Fibroblast of skin of abdomen (primary cell): ENCODE data around the gene OR4F6.

Experiments used
- DNase-seq: peaks from one replicate; pipeline ENCODE4 v3.0.0-alpha.2; 2013

OR4F6 gene

DNA sequence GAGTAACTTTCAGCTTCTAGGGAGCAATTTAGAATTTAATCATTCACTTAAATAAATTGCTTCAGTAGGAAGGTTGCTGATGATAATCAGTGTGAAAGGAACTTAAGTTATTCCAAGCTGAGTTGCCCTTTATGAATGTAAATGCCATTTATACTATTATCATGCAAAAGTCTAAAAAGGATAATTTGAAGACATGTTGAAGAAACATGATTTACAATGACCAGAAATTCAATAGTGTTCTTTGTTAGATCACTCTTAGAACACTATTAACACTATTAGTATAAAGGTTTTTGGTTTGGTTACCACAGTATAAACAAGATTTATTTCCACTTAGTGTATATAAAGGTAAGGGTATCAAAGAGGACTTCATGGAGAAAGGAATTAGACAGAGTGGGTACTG lies 1.6 kb downstream of the OR4F6 start:
- no peak for DNase-seq

DNA sequence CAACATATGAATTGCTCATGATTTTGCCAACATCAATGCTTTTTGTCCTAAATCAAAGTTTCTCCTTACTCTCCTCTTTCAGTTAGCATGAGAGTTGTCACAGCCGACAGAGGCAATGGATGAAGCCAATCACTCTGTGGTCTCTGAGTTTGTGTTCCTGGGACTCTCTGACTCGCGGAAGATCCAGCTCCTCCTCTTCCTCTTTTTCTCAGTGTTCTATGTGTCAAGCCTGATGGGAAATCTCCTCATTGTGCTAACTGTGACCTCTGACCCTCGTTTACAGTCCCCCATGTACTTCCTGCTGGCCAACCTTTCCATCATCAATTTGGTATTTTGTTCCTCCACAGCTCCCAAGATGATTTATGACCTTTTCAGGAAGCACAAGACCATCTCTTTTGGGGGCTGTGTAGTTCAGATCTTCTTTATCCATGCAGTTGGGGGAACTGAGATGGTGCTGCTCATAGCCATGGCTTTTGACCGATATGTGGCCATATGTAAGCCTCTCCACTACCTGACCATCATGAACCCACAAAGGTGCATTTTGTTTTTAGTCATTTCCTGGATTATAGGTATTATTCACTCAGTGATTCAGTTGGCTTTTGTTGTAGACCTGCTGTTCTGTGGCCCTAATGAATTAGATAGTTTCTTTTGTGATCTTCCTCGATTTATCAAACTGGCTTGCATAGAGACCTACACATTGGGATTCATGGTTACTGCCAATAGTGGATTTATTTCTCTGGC lies 2.5 kb downstream of the OR4F6 start:
- DNase-seq = no peak

DNA sequence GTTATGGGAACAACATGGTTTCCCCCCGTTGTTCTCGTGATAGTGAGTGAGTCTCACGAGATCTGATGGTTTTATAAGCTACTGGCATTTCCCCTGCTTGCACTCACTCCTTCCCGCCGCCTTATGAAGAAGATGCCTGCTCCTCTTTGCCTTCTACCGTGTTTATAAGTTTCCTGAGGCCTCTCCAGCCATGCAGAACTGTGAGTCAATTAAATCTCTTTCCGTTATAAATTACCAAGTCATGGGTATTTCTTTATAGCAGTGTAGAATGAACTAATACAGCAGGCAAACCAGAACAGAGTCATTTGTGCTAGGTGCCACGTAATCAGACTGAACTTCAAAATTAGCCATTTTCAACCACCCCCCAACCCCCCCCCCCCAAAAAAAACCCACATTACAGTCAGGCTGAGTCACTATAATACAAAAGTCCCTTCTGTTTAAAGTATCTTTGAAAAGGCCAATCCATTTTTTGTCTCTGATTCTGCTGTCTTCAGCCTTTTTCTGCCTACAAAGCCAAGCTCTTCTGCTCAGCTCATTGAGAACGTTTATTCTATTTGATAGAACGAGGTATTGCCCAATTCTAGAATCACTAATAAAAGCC lies 4.1 kb downstream of the OR4F6 start:
- DNase-seq = peak; percentile 71

DNA sequence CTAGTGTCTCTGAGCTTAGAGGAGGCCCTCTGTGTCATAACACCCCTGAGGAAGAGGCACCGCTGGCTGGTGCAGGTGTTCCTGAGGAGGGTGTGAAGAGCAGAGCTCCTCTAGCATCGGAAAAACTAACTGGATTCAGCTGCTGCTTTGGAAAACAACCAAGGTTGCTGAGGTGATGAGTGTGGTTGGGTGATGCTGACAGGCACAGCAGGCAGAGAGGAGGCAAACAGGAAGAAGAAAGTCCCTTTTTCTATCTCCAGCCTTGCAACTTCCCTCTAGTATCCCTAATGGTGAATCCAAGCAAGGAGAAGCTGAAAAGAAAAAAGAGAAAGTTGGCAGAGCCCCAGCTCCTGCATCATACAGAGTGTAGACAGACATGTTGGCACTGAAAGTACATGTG lies 4.9 kb downstream of the OR4F6 start:
- peak; percentile 49 for DNase-seq

DNA sequence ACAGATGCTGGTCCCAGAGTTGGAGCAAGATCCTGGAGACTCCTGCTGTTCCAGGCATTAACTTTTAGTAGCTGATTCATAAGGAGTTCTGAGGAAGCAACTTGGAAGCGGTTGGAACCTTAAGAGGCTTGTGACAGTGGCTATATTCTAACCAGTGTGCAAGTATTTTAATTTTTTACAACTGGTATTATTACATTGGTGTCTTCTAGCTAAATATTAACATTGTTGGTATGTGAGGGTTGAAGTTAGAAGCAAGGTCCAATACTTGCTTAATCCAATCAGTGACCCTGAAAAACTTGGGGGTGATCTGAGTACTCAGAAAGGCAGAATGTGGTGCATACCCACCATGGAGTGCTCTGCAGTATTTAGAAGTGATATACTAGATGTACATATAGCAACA lies 7.1 kb downstream of the OR4F6 start:
- no peak for DNase-seq

DNA sequence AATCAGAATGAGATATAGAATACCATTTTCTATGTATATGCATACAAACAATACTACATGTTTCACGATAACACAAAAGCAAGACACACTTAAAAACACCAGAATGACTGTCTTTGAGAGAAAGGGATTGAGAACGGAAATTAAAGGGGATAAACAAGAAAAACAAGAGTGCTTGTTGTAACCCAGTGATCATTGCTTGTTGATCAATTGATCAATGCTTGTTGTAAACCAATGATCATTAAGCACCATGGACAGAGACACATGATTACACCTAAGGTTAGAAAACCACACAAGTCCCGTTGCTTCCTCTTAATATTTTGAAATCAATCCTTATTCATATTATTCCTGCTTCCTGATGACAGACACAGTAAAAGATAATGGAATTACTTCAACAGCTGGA lies 7.6 kb downstream of the OR4F6 start:
- no peak for DNase-seq

DNA sequence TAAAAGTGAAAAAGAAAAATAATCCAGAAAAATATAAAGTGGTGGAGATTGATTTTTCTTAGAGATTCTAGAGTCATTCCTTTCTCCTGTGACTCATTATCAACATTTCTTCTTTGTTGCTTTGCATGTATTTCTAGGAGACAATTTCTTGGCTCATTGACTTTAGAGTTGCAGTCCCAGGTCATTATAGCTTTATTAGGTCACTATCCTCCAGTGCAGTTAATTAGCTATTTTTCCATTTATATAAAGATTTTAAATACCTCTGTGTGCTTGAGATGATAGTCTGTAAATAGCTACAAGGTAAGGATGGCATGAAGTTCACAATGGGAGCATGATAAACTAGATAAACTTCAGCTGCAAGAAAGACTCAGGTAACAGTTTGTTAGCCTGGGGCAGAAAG lies 8.6 kb downstream of the OR4F6 start, which contains the start of gene OR4F15:
OR4F15 (plus strand) TSS at position 301 of the 400 bp plus-strand sequence. CDS start 5,985 bp downstream, outside the sequence.
- no peak for DNase-seq

DNA sequence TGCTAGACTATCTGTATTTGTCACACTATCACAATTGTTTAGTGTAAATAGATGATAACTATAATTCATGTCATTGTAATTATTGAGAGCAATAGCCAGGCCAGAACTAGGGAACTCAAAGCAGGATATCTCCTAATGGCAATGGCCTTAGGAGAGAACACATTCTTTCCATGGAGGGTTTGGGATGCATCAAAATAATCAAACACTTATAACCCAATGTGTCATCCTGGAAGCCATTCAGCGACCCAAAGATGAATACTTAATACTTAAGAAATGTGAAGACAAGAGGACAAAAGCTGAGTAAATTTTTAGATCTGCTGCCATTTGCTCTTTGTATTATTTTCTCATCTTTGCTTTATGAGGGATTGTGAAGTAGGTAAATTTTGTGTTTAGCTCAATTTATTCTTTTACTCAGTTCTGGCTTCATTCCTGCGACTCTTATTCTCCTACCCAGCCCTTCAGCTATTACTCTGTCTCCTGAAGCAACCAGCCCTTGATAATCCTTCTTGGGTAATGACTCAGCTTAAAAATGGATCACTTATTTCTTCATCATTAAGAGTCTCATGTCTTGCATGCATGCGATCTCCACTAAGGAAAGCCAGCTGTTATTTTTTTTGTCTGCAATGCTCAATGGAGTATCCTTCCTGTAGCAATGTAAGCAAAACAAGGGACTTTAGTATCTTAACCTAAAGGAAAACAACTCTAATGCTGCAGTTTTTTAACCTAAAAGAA lies 10.7 kb downstream of the OR4F6 start:
- DNase-seq = peak; percentile 44

DNA sequence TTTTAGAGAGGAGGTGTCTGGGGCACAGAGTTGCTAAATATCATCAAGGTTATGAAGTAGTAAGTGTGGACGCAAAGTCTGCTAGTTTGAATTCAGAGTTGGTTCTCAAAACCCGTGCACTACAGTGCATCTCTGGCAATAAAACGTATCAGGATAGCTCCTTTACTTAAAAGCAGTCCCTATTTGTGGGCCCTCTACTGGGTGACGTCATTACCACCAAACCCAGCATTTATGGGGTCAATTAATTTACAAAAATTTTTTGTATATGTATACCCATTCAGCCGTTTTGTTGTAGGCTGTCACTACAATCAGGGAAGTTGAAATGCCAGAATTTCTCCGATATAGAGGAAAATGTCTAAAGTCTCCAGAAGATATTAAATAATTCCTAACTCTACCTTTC lies 17.5 kb downstream of the OR4F6 start:
- DNase-seq = no peak

DNA sequence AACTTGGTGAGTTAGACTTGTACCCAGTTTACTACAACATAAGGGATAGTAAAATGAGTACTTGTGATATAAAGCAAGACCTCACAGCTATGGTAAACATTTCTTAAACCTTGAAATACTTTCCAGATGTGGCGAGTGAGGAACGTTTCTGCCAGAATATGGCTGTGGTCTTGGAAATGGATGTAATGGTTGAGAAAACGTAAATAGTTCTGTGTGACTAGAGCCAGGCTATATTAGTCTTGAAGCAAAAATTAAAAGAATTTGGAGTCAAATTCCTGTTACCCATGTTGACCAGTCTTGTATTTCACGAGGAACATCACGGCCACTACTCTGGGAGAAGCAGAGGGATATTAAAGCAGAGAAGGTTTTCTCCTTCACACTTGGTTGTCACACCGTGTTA lies 23.9 kb downstream of the OR4F6 start:
- DNase-seq = peak; percentile 50

DNA sequence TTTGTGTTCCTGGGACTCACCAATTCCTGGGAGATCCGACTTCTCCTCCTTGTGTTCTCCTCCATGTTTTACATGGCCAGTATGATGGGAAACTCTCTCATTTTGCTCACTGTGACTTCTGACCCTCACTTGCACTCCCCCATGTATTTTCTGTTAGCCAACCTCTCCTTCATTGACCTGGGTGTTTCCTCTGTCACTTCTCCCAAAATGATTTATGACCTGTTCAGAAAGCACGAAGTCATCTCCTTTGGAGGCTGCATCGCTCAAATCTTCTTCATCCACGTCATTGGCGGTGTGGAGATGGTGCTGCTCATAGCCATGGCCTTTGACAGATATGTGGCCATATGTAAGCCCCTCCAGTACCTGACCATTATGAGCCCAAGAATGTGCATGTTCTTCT lies 25.5 kb downstream of the OR4F6 start:
- DNase-seq = no peak

DNA sequence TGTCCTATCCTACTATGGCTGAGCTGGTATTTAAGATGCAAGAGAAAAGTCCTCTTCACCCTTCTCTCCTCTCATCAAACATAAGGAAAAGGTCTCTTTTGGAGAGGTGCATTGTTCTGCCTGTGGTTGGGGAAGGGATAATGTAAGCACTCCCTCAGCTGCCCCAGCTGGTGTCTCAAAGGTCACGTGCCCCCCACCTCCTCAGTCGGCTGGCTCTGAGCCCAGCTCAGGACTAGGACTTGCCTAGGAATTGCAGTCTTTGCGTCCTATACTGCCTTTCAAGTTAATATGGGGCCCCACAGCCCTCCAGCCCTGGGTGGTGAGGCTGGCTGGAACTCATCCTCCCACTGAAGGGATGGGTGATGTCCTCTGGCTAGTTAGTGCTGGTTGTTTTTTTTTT lies 38.3 kb downstream of the OR4F6 start:
- DNase-seq = no peak

DNA sequence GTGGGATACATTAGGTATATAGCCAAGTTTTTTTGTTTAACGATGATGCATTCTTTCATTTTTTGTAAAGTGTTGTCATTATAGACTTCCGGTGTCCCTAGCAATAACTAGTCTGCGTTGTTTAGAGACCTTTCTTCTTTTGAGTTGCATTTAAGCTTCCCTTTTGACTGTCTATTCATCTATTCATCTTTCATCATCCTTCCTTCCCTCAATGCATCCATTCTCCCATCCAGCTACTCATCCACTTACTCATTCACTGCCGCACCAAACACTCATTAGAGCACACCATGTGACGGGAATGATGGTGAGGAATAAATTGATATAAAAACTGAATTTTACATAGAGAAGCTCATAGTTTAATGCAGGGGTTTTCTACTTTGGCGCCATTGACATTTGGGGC lies 41.6 kb downstream of the OR4F6 start:
- no peak for DNase-seq

DNA sequence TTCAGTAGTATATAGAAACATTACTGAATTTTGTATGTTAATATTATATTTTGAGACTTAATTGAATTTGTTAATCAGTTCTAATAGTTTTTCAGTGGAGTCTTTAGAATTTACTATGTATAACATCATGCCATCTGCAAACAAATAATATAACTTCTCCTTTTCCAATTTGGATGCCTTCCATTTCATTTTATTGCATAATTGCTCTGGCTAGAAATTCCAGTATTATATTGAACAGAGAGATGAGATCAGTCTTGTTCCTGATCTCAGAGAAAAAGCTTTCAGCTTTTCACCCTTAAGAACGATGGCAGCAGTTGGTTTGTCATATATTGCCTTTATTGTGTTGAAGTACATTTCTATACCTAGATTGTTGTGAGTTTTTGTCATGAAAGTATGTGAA lies 49.0 kb downstream of the OR4F6 start:
- DNase-seq = no peak
